ENCODE data around the gene UBA6.

- TF ChIP-seq SUZ12 (IDR thresholded peaks at IDR 0.05; ENCODE audit: extremely low read depth, insufficient read depth, insufficient read length) (no peak), YY1 (IDR thresholded peaks at IDR 0.05; ENCODE audit: insufficient read depth, insufficient read length) (no peak), ZNF274 (IDR thresholded peaks at IDR 0.05; ENCODE audit: low read depth, low read length) (no peak)
These were observed 9.6 kb downstream of the UBA6 start for GRCh38 chr4:67691328-67691727.

Measured in NT2/D1 (cell line).